Gastroesophageal sphincter (tissue), 3 donors: ENCODE data around the gene TNXB.

Experiments used
- POLR2AphosphoS5 ChIP-seq: sonication (generic); formaldehyde crosslinking; IDR thresholded peaks from one replicate; pipeline ENCODE4 v1.6.1; 2017; ENCODE audit warnings: antibody characterized with exemption
- TF ChIP-seq, protein P1 (sequence below), 4 experiments: fragments of 200-600 bp in 2 of 4; fragments of 450-650 bp in 2 of 4; sonication (generic) in 1 of 4; IDR thresholded peaks; one replicate each; pipeline ENCODE4 v1.5.1; 2017 to 2019; ENCODE audit warnings: antibody characterized with exemption in 4 of 4, mild to moderate bottlenecking in 2 of 4, moderate library complexity in 2 of 4

DNA sequence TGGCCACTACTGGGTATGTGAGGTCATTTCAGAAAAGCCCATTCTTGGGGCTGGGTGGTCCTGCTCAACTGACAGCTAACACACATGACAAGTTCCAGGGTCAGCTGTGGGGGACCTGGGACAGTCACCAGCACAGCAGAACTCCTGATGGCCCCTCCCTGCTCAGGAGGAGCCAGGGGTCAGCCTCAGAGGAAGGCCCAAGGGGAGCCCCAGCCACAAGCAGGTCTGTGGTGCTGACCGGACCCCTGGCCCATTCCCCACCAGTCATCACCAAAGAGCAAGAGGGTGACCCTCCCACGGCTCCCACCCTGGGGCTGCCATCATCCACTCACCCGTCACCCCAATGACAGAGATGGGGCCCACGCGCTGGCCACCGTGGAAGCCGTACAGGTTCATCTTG is 52.9 kb downstream of the TNXB start:
- TF ChIP-seq, protein P1, sequence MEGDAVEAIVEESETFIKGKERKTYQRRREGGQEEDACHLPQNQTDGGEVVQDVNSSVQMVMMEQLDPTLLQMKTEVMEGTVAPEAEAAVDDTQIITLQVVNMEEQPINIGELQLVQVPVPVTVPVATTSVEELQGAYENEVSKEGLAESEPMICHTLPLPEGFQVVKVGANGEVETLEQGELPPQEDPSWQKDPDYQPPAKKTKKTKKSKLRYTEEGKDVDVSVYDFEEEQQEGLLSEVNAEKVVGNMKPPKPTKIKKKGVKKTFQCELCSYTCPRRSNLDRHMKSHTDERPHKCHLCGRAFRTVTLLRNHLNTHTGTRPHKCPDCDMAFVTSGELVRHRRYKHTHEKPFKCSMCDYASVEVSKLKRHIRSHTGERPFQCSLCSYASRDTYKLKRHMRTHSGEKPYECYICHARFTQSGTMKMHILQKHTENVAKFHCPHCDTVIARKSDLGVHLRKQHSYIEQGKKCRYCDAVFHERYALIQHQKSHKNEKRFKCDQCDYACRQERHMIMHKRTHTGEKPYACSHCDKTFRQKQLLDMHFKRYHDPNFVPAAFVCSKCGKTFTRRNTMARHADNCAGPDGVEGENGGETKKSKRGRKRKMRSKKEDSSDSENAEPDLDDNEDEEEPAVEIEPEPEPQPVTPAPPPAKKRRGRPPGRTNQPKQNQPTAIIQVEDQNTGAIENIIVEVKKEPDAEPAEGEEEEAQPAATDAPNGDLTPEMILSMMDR (IDR thresholded peaks at IDR 0.05), result no peak
- TF ChIP-seq POLR2AphosphoS5, result no peak
